Measurements from ENCODE around the gene CPED1. TPM values are rescaled to one million over a fixed set of nuclear protein-coding genes. Genes with fewer than 3 reads are reported as not detected.
"Not testable (repeated sequence)": the region's sequence is repeated elsewhere in the genome, so short reads cannot be mapped to it uniquely, and the experiment has no call there.

CPED1 gene
- total and polyA plus RNA-seq, 3 donors from 2014 or later, result 7.4 to 13.1 (median 11.8) TPM

DNA sequence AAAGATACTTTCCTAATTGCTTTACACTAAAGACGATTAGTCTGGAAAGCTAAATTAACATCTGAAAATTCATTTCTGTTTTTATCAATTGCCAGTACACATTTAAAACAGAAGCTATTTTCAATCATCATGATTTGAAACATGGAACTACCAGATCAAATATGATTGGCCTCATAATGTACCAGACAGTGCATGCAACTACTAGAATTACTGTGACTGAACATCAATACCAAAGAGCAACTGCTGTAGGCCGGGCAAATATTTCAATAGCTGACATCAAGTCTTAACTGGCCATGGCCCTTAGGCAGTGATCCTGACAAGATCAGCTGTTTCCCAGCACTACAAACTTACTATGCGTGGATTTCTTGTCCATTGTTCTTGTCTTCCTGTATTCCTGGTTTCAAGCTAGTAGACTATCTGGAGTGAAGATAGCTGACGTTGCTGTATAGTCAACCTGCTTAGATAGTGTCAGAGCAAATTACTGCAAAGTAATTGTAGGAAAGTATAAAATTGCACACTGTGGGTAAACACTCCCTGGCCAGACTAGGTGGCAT, 318.6 kb downstream of the CPED1 start:
- Histone ChIP-seq H3K36me3 (ENCODE audit: low read depth, missing control alignments) (no peaks in the 10 kb centered on the region), H3K9me3 (no peaks in the 10 kb centered on the region), H3K4me3 (no peak overlapping the region), H3K4me1 (no peaks in the 10 kb centered on the region), H3K27me3 (no peaks in the 10 kb centered on the region), H3K27ac (no peak overlapping the region)
- TF ChIP-seq, protein P1, sequence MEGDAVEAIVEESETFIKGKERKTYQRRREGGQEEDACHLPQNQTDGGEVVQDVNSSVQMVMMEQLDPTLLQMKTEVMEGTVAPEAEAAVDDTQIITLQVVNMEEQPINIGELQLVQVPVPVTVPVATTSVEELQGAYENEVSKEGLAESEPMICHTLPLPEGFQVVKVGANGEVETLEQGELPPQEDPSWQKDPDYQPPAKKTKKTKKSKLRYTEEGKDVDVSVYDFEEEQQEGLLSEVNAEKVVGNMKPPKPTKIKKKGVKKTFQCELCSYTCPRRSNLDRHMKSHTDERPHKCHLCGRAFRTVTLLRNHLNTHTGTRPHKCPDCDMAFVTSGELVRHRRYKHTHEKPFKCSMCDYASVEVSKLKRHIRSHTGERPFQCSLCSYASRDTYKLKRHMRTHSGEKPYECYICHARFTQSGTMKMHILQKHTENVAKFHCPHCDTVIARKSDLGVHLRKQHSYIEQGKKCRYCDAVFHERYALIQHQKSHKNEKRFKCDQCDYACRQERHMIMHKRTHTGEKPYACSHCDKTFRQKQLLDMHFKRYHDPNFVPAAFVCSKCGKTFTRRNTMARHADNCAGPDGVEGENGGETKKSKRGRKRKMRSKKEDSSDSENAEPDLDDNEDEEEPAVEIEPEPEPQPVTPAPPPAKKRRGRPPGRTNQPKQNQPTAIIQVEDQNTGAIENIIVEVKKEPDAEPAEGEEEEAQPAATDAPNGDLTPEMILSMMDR (IDR thresholded peaks at IDR 0.05), result no peak
- TF ChIP-seq POLR2A (IDR thresholded peaks at IDR 0.05), result no peak
- no peak for DNase-seq
- 71 to 74% methylated on average over 4 of the region's 4 CpGs for WGBS, 2 donors
- intact Hi-C loops (cut with DNase I; ENCODE audit: low total_unique reads), result no loop called here

DNA sequence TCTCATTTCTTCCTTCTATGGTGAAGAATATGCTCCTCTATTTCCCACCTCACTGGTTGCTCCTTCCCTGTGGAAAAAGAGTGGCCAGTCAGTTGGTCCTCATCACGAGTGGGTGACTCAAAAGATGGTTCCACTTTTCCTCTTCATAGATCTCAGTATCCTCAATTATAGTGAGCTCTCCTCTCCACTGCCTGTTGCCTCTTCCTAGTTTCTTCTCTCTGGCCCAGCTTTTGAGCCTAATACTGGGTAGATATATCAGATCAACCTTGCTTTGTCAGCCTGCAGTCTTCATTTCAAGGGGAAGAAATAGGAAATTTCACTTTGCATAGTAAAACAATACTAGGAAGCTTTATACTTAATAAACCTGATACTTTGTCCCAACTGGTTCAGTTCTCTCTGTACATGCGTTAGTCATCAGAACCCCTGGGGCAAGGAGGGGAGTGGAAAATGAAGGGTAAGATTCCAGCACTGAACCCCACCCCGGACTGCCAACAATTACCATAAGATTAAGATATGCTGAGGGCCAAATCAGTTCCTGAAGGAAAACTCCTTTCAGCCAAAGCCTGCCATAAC, 324.8 kb downstream of the CPED1 start:
- no peak overlapping the region for H3K4me3 ChIP-seq
- 64 to 85% methylated on average over 3 of the region's 3 CpGs for WGBS, 2 donors
- no peaks in the 10 kb centered on the region for H3K27me3 ChIP-seq
- H3K36me3 ChIP-seq (ENCODE audit: low read depth, missing control alignments), result no peaks in the 10 kb centered on the region
- intact Hi-C loops (cut with DNase I; ENCODE audit: low total_unique reads), result no loop called here
- H3K9me3 ChIP-seq, result no peaks in the 10 kb centered on the region
- TF ChIP-seq, protein P1 (IDR thresholded peaks at IDR 0.05), result no peak
- TF ChIP-seq POLR2A (IDR thresholded peaks at IDR 0.05), result no peak
- no peaks in the 10 kb centered on the region for H3K4me1 ChIP-seq
- DNase-seq, result no peak
- H3K27ac ChIP-seq, result no peak overlapping the region

DNA sequence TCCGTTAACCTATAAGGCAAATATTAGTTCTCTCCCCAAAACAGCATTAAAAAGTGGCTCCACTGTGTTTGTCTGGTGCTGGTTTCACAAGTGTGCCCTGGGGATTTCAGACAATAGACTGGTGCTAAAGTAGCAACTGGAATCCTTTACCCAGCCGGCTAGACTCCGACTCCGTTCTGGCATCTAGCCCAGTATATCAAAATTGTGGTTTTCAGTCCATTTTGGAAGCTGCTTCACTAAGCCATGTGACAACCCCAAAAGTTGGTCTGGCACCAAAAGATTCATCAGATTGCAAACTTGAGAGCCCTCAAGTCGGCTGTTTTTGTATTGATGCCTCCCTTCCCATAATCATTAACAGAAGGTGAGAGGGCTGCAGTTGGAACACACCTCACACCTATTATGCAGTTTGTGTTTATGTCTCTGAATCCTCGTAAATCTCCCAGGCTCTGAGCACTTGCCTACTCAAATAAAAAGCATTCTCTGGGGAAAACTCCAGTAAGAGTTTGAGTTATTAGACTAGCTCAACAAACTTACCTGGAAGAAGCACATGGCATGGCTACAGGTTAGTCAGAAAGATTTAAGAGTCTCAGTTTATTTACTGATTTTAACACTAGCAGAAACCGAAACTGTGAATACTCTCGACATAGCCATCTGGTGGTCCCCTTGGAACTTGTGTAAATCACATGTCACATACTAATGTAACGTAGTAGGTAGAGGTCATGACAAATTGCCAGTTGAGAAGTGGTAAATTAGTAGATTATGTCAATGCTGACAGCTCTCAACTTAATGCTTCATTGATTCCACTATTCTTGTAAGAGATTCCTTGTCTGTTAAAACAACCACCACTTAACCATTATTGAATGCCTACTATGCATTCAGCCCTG, 325.5 kb downstream of the CPED1 start:
- Histone ChIP-seq H3K4me1 (no peaks in the 10 kb centered on the region), H3K27me3 (no peaks in the 10 kb centered on the region), H3K27ac (no peak overlapping the region), H3K9me3 (no peaks in the 10 kb centered on the region), H3K36me3 (ENCODE audit: low read depth, missing control alignments) (no peaks in the 10 kb centered on the region), H3K4me3 (no peak overlapping the region)
- no peak for TF ChIP-seq POLR2A (IDR thresholded peaks at IDR 0.05)
- TF ChIP-seq, protein P1 (IDR thresholded peaks at IDR 0.05), result no peak
- intact Hi-C loops (cut with DNase I; ENCODE audit: low total_unique reads), result no loop called here
- no peak for DNase-seq
- WGBS, 2 donors, result 63 to 64% methylated on average over 7 to 9 of the region's 9 CpGs

DNA sequence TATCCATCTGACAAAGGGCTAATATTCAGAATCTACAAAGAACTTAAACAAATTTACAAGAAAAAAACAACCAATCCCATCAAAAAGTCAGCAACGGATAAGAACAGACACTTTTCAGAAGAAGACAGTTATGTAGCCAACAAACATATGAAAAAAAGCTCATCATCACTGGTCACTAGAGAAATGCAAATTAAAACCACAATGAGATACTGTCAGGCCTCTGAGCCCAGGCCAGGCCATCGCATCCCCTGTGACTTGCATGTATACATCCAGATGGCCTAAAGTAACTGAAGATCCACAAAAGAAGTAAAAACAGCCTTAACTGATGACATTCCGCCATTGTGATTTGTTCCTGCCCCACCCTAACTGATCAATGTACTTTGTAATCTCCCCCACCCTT, 326.7 kb downstream of the CPED1 start:
- H3K36me3 ChIP-seq (ENCODE audit: low read depth, missing control alignments); DNase-seq; H3K27me3 ChIP-seq; H3K9me3 ChIP-seq; H3K4me3 ChIP-seq; H3K4me1 ChIP-seq; H3K27ac ChIP-seq; intact Hi-C loops (cut with DNase I; ENCODE audit: low total_unique reads): not testable (repeated sequence)
- 88 to 93% methylated on average over 3 of the region's 3 CpGs for WGBS, 2 donors

DNA sequence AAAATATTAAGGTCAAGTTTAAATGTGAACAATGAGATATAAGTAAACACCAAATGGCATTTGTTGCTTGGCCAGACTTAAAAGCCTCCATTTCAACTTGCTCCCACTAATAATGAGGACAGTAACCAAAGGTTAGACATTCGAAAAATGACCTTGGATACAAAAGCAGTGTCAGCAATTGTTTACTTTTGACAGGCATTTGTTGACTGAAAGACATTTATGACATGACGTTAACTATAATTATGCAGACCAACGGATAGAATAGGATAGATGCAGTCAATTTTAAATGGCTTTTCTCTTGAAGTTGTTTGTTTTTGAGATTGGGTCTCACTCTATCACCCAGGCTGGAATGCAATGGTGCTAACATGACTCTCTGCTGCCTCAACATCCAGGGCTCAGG, 333.9 kb downstream of the CPED1 start:
- 65 to 69% methylated on average over 3 of the region's 3 CpGs for WGBS, 2 donors
- intact Hi-C loops (cut with DNase I; ENCODE audit: low total_unique reads), result no loop called here
- DNase-seq, result no peak
- Histone ChIP-seq H3K27me3 (no peaks in the 10 kb centered on the region), H3K36me3 (ENCODE audit: low read depth, missing control alignments) (no peaks in the 10 kb centered on the region), H3K9me3 (no peaks in the 10 kb centered on the region), H3K4me1 (no peaks in the 10 kb centered on the region), H3K27ac (no peak overlapping the region), H3K4me3 (no peak overlapping the region)
- TF ChIP-seq, protein P1 (IDR thresholded peaks at IDR 0.05), result no peak
- no peak for TF ChIP-seq POLR2A (IDR thresholded peaks at IDR 0.05)

All from testis (tissue), 3 donors.